Upper lobe of right lung (tissue), 1 donor: ENCODE data around the gene HOXB3. TPM values are rescaled to one million over a fixed set of nuclear protein-coding genes. Genes with fewer than 3 reads are reported as not detected.

Source experiments
- ATAC-seq: fragments of 200-7000 bp; cut with Tn5 transposase; one replicate; pipeline ENCODE4 v1.9.1; 2020; ENCODE audit warnings: mild to moderate bottlenecking, moderate library complexity
- DNase-seq: peaks from one replicate; pipeline ENCODE4 v3.0.0-alpha.2; 2020
- H3K27ac ChIP-seq: fragments of 200-600 bp; one replicate; pipeline ENCODE4 v1.8.0; 2022
- H3K27me3 ChIP-seq: fragments of 200-600 bp; one replicate; pipeline ENCODE4 v1.8.0; 2022; ENCODE audit warnings: mild to moderate bottlenecking
- H3K36me3 ChIP-seq: fragments of 200-600 bp; one replicate; pipeline ENCODE4 v1.8.0; 2022
- H3K4me1 ChIP-seq: fragments of 200-600 bp; one replicate; pipeline ENCODE4 v1.8.0; 2022
- H3K4me3 ChIP-seq: fragments of 200-600 bp; one replicate; pipeline ENCODE4 v1.8.0; 2022; ENCODE audit warnings: mild to moderate bottlenecking
- H3K9me3 ChIP-seq: fragments of 200-600 bp; one replicate; pipeline ENCODE4 v1.8.0; 2022
- CTCF ChIP-seq: fragments of 200-600 bp; IDR thresholded peaks from one replicate; pipeline ENCODE4 v1.8.0; 2022; ENCODE audit warnings: antibody characterized with exemption
- intact Hi-C: fragments of 100-400 bp; cut with DNase I; formaldehyde crosslinking; loops from one replicate; pipeline ENCODE4 v1.11.0; 2022
- total RNA-seq: library from RNA; stranded (reverse); fragmentation: NEBNext Ultra II Directional; extraction: Animal tissue kit (Norgen Biotek cat#: 25700); gene quantifications from one replicate; pipeline ENCODE4 v1.2.1, GENCODE V29; 2021
- donor health status: DM: no; HTN: yes; CAD: no; lungs with severe emphysema.

The HOXB3 gene
- total RNA-seq, 1 donor from 2014 or later, result 13.3 TPM

- intact Hi-C loops, result no loop called here
- no peak for TF ChIP-seq CTCF
- Histone ChIP-seq H3K27ac (peak overlapping the region; percentile 36), H3K9me3 (no peaks in the 10 kb centered on the region), H3K4me1 (peaks cover 28% of the 10 kb centered on the region), H3K4me3 (peak overlapping the region; percentile 62), H3K36me3 (no peaks in the 10 kb centered on the region), H3K27me3 (peaks cover 92% of the 10 kb centered on the region)
- DNase-seq (no peak), ATAC-seq (no peak)
Observed at GRCh38 chr17:48596000-48596734, 6.1 kb upstream of the HOXB3 start.

- no peaks in the 10 kb centered on the region for H3K9me3 ChIP-seq
- DNase-seq, result no peak
- peak overlapping the region; percentile 62 for H3K4me3 ChIP-seq
- H3K4me1 ChIP-seq, result peaks cover 28% of the 10 kb centered on the region
- no peak for TF ChIP-seq CTCF
- no peak overlapping the region for H3K27ac ChIP-seq
- H3K36me3 ChIP-seq, result no peaks in the 10 kb centered on the region
- intact Hi-C loops, result no loop called here
- ATAC-seq, result no peak
- peaks cover 95% of the 10 kb centered on the region for H3K27me3 ChIP-seq
Observed at GRCh38 chr17:48595278-48595999, 5.4 kb upstream of the HOXB3 start.

- Histone ChIP-seq H3K4me3 (peak overlapping the region; percentile 55), H3K27ac (peak overlapping the region; percentile 25), H3K9me3 (no peaks in the 10 kb centered on the region), H3K36me3 (no peaks in the 10 kb centered on the region), H3K4me1 (peaks cover 28% of the 10 kb centered on the region), H3K27me3 (peaks cover 94% of the 10 kb centered on the region)
- DNase-seq (no peak), ATAC-seq (no peak)
- intact Hi-C loops, result loop anchor here (5.0 kb wide), 1 partner anchor 242 kb away; no protein-coding TSS in a partner anchor
- no peak for TF ChIP-seq CTCF
Observed at GRCh38 chr17:48594538-48595277, 4.7 kb upstream of the HOXB3 start.

- DNase-seq (peak; percentile 84), ATAC-seq (peak; percentile 76)
- Histone ChIP-seq H3K4me3 (peak overlapping the region; percentile 55), H3K9me3 (no peaks in the 10 kb centered on the region), H3K27ac (peak overlapping the region; percentile 25), H3K36me3 (no peaks in the 10 kb centered on the region), H3K27me3 (peaks cover 87% of the 10 kb centered on the region), H3K4me1 (peaks cover 28% of the 10 kb centered on the region)
- intact Hi-C loops, result loop anchor here (5.0 kb wide), 1 partner anchor 242 kb away; no protein-coding TSS in a partner anchor
- peak; percentile 90 for TF ChIP-seq CTCF
Observed at GRCh38 chr17:48593840-48594537, 3.9 kb upstream of the HOXB3 start.
